Mononuclear cell (primary cell): ENCODE data around the gene BAIAP2. TPM values are rescaled to one million over a fixed set of nuclear protein-coding genes. Genes with fewer than 3 reads are reported as not detected.
A peak's percentile ranks its signal among the peaks of the same experiment; 100 is the strongest.

Experiments
- H3K27me3 ChIP-seq: 2 replicates; pipeline ENCODE4 v1.6.0; 2011; ENCODE audit warnings: low read length, control low read depth; ENCODE audit not compliant: insufficient read depth
- H3K4me1 ChIP-seq: 2 replicates; pipeline ENCODE4 v1.5.1; 2011; ENCODE audit warnings: mild to moderate bottlenecking, low read length, control low read depth; ENCODE audit not compliant: insufficient read depth
- H3K4me3 ChIP-seq: 2 replicates; pipeline ENCODE4 v1.5.1; 2011; ENCODE audit warnings: mild to moderate bottlenecking, low read length, moderate library complexity
- H3K9me3 ChIP-seq: 2 replicates; pipeline ENCODE4 v1.5.1; 2011; ENCODE audit warnings: low read depth, mild to moderate bottlenecking, control low read depth, low read length
- total RNA-seq: library from RNA; depleted of rRNA; stranded (reverse); fragments of >200 nt; gene quantifications from one replicate; pipeline ENCODE4 v1.2.3, GENCODE V29; 2012

Gene BAIAP2
- 5.1 TPM for total RNA-seq

GRCh38 chr17:81034779-81035520 lies at the start of gene BAIAP2:
TSS of gene BAIAP2 (plus strand) at chr17:81035151. CDS start at chr17:81035255, 104 bp downstream.
- Histone ChIP-seq H3K27me3 (peaks cover 9% of the 10 kb centered on the region), H3K4me3 (peak within 1 kb of the TSS; percentile 54), H3K4me1 (peaks cover 37% of the 10 kb centered on the region), H3K9me3 (no peaks in the 10 kb centered on the region)

GRCh38 chr17:80986046-80986445 lies 48.9 kb upstream of the BAIAP2 start:
- no peak overlapping the region for H3K4me3 ChIP-seq
- peaks cover 26% of the 10 kb centered on the region for H3K4me1 ChIP-seq
- H3K9me3 ChIP-seq, result no peaks in the 10 kb centered on the region
- H3K27me3 ChIP-seq, result no peaks in the 10 kb centered on the region

- Histone ChIP-seq H3K9me3 (no peaks in the 10 kb centered on the region), H3K4me1 (peaks cover 30% of the 10 kb centered on the region), H3K4me3 (no peak overlapping the region), H3K27me3 (no peaks in the 10 kb centered on the region)
These were observed 48.0 kb upstream of the BAIAP2 start for GRCh38 chr17:80986816-80987475.

- Histone ChIP-seq H3K4me3 (no peak overlapping the region), H3K9me3 (no peaks in the 10 kb centered on the region), H3K4me1 (peaks cover 38% of the 10 kb centered on the region), H3K27me3 (no peaks in the 10 kb centered on the region)
These were observed 47.0 kb upstream of the BAIAP2 start for GRCh38 chr17:80987941-80988461.

DNA sequence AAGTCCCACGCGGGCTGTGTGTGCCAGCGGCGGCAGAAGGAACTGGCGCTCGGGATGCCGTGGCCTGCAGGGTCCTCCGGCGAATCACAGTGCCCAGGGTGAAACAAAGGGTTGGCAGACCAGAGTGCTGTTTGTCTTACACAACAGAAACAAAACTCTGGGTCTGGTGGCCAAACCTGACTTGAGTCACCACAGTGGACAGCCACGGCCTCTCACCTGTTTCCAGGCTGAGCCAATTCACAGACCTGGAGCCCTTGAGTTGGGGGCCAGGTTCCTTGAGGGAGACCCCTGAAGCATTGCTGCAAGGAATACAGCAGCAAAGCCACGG lies 45.4 kb upstream of the BAIAP2 start:
- H3K4me1 ChIP-seq, result peaks cover 46% of the 10 kb centered on the region
- no peak overlapping the region for H3K4me3 ChIP-seq
- no peaks in the 10 kb centered on the region for H3K9me3 ChIP-seq
- no peaks in the 10 kb centered on the region for H3K27me3 ChIP-seq

- Histone ChIP-seq H3K9me3 (no peaks in the 10 kb centered on the region), H3K27me3 (no peaks in the 10 kb centered on the region), H3K4me3 (peak overlapping the region; percentile 87), H3K4me1 (peaks cover 46% of the 10 kb centered on the region)
These were observed 43.9 kb upstream of the BAIAP2 start for GRCh38 chr17:80990921-80991644.

GRCh38 chr17:80991645-80992076 lies 43.3 kb upstream of the BAIAP2 start, which contains the start of gene CHMP6:
TSS of gene CHMP6 (plus strand) at chr17:80991841. CDS start at chr17:80991919, 78 bp downstream.
- Histone ChIP-seq H3K27me3 (no peaks in the 10 kb centered on the region), H3K9me3 (no peaks in the 10 kb centered on the region), H3K4me1 (peaks cover 45% of the 10 kb centered on the region), H3K4me3 (peak within 1 kb of the TSS; percentile 87)

- Histone ChIP-seq H3K9me3 (no peaks in the 10 kb centered on the region), H3K27me3 (no peaks in the 10 kb centered on the region), H3K4me3 (peak overlapping the region; percentile 87), H3K4me1 (peaks cover 38% of the 10 kb centered on the region)
These were observed 42.6 kb upstream of the BAIAP2 start for GRCh38 chr17:80992077-80992947.

- H3K4me3 ChIP-seq, result no peak overlapping the region
- H3K9me3 ChIP-seq, result no peaks in the 10 kb centered on the region
- H3K4me1 ChIP-seq, result peaks cover 33% of the 10 kb centered on the region
- no peaks in the 10 kb centered on the region for H3K27me3 ChIP-seq
These were observed 41.9 kb upstream of the BAIAP2 start for GRCh38 chr17:80992948-80993624.

DNA sequence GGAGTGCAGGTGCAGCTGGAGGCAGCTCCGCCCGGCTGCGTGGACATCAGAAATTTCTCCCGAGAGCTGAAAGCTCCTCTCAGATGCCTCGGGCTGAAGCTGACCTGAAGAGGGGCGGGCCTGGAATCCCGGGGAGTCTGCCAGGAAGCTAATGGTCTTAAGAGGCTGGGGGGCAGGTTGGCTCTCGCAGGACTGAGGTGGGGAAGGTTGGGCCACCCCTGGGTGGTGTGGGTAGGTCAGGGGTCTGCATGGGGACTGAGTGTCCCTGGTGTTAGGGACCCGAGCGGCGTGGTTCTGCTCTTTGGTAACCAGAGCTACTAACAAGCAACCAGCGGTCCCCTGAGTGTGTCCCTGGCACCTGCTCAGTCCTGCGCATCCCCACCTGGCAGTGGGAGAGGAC lies 39.8 kb upstream of the BAIAP2 start:
- H3K4me3 ChIP-seq, result no peak overlapping the region
- H3K27me3 ChIP-seq, result no peaks in the 10 kb centered on the region
- no peaks in the 10 kb centered on the region for H3K9me3 ChIP-seq
- H3K4me1 ChIP-seq, result peaks cover 24% of the 10 kb centered on the region

GRCh38 chr17:80996422-80997305 lies 38.3 kb upstream of the BAIAP2 start:
- Histone ChIP-seq H3K9me3 (no peaks in the 10 kb centered on the region), H3K27me3 (no peaks in the 10 kb centered on the region), H3K4me3 (no peak overlapping the region), H3K4me1 (peaks cover 16% of the 10 kb centered on the region)

DNA sequence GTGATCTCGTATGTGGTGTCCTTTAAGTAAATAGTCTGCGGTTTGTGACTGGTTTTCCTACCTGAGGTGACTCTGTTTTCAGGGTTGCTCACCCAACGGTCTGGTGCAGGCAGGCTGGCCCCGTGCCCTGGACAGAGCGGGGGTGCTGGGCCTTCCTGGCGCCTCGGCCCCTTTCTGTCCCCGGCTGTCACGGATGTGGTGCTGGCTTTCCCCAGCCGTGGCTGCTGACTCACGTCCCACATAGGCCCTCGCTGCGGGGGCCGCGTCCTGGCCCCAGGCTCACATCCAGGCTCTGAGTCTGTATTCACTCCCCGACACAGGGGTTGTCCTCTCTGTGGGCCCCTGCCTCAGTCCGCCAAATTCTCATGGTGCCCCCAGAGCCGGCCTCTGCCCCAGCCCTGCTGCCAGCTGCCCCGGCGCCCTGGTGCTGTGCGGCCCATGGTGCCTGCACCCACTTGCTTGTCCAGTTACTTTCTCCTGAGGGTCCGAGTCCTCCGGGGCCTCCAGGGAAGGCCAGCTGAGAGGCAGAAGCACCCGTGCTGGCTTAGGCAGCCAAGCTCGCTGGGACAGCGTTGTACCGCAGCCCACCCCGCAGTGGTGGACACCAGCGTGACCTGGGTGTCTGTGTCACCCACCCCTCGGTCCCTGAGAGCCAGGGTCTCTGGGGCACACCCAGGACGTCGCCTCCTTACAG lies 37.4 kb upstream of the BAIAP2 start:
- H3K27me3 ChIP-seq, result no peaks in the 10 kb centered on the region
- H3K4me1 ChIP-seq, result peaks cover 12% of the 10 kb centered on the region
- H3K4me3 ChIP-seq, result no peak overlapping the region
- no peaks in the 10 kb centered on the region for H3K9me3 ChIP-seq
